SKM-1 (cell line): ENCODE data around the gene PRKAR2B.
"Not testable (repeated sequence)": the region's sequence is repeated elsewhere in the genome, so short reads cannot be mapped to it uniquely, and the experiment has no call there.

Experiments used
- DNase-seq: peaks from one replicate; lab custom pipeline; 2025; ENCODE audit not compliant: unreplicated experiment; lab: John Stamatoyannopoulos, UW

The PRKAR2B gene

DNA sequence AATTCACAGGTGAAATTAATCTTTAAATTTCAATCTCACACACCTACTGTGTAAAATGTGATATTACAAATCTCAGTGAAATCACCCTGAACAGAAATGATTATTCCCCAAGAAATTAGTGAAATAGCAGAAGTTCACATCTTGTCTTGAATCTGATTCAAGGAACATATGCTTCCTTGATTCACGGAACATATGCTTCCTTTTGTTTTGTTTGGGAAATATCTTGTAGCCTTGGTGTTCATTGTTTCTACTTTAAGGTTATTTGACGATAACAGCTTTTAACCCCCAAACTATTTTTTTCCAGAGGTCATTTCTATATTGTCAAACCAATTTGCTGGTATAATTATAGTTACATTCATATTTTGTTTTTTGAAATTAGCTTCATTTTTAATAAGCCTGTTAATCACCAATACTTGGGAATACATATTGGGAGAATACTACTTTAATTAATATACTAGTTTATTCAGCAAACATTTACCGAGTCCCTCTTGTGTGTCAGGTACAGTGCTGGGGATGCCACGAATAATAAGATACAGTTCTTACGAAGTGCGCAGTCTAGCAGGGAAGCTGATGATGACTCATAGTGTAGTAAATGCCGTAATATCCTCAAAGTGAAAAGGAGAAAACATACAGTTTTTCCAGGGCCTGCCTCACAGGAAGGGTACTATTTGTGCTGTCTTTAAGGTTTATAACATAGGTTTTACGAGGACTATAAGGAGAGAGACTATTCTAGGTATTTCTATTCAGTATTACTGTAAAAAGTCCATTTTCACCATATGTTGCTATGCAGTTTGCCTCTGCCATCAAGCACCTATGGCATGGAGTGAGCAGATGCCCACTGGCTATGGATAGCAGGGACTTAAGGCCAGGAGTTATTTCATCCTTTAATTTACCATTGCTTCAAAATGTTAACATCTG is 32.5 kb downstream of the PRKAR2B start:
- no peak for DNase-seq

DNA sequence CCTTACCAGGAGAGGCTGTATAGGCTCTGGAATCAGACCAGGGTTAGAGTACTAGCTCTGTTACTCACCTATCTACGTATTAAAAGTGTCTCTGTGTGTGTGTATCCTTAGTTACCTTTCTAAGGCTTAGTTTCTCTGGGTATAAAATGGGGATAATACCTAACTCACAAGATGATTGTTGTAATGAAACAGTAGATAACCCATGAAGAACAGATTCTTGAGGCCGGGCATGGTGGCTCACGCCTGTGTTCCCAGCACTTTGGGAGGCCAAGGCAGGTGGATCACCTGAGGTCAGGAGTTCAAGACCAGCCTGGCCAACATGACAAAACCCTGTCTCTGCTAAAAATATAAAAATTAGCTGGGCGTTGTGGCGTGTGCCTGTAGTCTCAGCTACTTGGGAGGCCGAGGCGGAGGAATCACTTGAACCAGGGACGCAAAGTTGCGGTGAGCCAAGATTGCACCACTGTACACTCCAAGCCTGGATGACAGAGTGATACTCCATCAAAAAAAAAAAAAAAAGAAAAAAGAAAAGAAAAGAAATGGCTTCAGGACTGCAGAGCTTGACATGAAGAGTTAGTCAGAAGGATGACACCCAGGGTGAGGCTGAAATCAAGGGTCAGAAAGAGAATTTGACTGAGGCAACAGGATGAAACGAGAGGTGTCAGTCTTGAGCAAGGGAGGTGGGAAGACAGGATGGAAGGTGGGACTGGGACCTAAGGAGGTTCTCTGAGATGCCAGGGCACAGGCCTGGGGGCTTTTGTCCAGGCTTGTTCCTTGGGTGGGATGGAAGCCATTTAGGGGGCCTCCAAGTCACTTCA is 33.4 kb downstream of the PRKAR2B start:
- DNase-seq, result no peak

DNA sequence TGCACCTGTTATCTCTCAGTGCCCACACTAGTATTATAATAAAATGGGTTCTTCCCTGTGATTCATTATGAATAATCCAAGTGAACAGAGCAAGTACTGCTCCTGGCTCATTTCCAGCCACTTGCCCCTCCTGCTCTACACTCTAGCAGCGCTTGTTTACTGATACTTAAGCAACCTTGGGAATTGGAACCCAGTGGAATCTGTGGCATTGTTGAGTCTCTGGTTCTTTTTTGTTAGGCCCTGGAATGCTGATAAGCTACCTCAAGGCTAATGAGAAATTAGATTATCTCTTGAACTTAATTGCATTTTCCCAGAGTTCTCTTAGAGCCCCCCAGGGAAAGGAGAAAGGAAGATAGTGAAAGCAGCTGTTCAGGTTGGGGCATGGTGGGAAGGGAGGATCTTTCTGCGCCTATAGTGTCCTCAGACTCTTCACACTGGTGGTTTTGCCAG is 34.0 kb downstream of the PRKAR2B start:
- DNase-seq, result no peak

DNA sequence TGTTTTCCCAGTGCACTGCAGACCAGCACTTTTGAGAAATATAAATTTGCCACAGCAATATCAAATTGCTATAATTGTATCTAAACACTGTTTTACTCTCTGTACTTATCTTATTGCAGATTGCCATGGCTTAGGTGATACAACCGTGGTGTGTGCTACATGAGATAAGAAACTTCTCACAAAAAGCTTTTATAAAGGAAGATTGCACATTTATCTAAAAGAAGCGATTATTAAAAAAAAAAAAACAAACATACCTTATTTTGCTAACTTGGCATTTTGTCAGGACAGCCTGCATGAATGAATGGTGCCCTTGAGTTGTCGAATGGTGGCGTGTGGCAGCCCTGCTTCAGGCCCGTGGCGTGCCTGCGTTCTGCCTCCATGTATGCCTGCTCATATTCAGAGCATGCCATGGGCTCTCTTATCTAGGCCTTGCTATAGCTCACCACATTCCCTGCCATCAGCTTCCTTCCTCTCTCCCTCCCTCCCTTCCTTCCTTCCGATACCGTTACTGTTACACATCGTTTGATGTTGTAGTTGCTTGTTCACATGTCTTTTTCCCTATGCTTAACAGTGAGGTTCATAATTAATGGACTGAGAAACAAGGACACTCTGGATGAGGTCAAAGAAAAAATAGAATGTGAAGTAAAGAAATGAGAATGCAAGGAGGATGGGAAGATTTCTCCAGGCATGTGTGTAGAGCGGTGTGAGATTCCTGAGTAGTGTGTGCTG is 34.9 kb downstream of the PRKAR2B start:
- DNase-seq, result no peak

DNA sequence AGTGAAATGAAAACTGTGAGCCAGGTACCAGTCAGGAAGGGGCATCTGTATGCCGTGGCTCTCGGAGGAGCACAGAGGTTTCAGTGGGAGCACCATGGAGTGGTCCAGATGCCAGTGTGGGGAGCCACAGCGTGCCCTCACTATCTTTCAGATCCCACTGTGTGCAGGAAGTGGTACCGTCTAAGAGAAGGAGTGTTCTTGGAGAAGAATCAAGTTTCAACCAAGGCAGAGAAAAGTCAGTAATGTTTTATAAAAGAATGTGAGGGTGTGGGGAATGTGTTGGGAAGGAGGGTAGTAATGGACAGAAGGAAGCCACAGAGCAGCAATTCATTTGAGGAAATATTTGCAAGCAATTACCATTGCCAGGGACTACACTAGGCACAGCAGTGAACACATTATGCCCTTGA is 35.6 kb downstream of the PRKAR2B start:
- DNase-seq, result no peak

DNA sequence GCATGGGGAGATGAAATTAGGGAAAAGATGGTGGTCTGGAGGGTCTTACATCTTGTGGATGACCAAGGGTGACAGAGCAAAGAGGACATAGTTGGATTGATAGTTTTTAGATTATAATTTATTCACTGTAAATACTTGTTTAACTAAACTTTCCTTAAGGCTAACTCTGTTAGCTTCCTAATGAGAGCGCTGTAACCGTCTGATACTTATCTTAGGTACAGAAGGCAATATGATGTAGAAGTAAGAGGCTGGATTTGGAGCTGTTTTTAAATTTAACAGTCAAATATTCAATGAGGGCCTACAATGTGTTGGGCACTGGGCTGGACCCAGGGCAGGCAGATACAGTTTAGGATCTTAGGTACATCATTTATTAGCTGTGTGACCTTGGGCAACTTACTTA is 36.0 kb downstream of the PRKAR2B start:
- no peak for DNase-seq

DNA sequence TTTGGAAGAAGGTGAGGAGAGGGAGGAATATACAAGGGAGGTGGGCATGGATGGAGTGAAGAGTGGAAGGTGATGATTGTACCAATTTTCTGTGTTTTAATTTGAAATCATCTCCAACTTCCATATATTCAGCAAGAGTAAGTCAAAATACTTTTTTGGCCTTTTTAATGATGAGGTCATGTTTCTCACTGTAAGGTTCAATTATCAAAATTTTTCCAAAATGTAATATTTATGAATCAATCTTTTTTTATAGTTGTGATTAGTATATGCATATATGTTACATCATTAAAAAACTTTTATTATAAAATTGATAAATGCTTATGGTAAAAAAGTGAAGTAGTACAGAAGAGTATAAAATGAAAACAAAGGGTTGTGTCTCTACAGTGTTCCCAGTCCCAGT is 40.7 kb downstream of the PRKAR2B start:
- no peak for DNase-seq

DNA sequence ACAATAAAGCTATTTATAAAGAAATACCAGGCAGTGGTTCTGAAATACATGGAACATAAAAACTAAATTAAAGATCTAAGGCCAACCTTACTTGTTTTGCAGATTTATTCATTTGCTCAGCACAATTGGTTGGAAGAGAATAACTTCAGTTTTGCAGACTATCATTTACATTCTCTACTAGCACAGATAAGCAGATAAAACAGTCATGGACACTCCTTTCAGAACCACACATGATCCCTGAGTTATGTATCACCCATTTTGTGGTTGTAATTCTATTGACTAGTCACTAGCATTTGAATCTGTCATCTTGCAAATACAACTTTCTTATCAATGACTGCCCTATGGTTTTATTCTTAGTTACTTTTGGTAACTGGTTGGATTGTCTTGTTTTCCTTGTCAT is 45.1 kb downstream of the PRKAR2B start:
- no peak for DNase-seq

DNA sequence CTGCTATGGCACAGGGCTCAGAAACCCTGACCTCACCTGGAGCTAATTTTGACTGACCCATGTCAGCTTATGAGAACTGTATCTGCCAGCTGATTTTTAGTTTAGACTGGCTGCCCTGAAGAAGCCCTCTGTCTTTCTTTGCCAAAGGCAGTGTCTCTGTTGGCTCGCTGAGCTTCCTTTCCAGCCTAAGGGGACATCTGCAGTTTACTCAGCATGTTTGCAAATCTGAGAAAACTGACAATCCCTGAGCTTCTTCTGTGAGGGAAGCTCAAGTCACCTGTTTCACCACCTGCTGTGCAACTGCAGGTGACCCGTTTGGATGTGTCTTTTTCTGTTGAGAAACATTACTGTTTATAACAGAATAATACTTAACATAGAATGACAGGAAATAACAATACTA is 46.0 kb downstream of the PRKAR2B start:
- no peak for DNase-seq

DNA sequence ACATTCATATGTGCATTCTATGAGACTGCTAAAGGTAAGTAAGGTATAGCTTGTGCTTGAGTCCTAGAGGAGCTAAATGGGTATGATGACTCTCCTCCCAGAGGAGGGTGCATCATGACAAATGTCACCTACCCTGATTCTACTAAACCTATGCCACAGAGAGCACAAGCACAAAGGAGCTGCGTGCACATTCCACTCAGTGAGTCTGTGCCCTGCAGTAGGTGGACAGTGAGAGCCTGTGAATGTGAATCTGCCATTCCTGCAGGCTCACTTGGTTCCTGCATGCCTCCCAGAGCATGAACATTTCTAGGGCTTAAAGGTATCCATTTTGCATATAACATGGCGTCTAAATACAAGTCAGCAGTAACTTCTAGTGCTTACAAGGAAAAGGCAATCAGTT is 46.8 kb downstream of the PRKAR2B start:
- no peak for DNase-seq

DNA sequence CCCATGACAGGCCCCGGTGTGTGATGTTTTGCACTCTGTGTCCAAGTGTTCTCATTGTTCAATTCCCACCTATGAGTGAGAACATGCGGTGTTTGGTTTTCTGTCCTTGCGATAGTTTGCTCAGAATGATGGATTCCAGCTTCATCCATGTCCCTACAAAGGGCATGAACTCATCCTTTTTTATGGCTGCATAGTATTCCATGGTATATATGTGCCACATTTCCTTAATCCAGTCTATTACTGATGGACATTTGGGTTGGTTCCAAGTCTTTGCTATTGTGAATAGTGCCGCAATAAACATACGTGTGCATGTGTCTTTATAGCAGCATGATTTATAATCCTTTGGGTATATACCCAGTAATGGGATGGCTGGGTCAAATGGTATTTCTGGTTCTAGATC is 49.2 kb downstream of the PRKAR2B start:
- DNase-seq, result not testable (repeated sequence)

DNA sequence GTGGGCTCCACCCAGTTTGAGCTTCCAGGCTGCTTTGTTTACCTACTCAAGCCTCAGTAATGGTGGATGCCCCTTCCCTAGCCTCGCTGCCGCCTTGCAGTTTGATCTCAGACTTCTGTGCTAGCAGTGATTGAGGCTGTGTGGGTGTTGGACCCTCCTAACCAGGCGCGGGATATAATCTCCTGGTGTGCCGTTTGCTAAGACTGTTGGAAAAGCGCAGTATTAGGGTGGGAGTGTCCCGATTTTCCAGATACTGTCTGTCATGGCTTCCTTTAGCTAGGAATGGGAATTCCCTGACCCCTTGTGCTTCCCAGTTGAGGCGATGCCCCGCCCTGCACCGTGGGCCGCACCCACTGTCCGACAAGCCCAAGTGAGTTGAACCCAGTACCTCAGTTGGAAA is 54.6 kb downstream of the PRKAR2B start:
- not testable (repeated sequence) for DNase-seq

DNA sequence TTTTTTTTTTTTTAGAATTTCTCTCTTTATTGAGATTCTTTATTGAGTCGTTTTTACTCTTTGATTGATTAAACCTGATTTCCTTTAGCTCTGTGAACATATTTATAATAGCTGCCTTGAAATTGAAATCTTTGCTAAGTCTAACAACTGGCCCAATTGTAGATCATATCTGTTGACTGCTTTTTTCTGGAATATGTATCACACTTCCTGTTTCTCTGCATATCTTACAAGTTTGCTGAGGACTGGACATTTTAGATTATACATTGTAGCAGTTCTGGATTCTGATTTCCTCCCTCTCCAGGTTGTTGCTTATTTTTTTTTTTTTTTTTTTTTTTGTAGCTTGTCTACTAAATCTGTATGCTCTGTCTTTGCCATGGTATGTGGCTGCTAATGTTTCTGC is 56.3 kb downstream of the PRKAR2B start:
- no peak for DNase-seq

DNA sequence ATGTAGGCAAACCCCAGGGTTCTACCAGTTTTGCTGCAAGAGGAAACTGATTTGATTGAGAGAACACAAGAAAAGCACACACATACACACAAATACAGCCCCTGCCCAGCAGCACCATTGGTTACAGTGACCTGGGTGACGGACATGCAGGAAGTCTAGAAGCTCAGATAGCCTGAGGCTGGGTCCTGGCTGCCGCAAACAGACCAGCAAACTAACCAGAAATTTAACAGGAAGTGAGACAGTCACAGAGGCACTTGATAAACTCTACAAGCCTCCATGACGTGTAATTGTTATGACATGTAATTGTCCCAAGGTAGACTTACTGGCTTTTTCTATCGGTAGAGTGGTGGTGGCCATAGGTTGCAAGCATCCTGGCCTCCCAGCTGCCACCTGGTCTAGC is 58.9 kb downstream of the PRKAR2B start:
- no peak for DNase-seq

DNA sequence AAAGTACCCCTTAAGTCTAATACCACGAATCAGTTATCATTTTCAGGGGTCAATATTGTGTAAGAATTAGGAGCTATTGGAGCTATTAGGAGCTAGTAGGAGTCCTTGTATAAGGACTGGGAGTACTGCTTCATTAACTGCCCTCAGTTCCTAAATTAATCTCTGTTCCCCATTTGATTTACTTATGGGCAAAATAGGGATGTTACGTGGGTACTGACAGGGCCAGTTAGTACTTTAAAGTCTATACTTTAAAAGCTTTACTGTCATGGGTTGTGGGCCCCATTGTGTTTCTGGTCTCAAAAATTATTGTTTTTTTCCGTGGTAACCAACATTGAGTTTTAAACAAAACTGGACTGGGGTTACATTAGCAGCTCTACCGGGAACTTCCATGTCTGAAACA is 60.3 kb downstream of the PRKAR2B start:
- DNase-seq, result no peak

DNA sequence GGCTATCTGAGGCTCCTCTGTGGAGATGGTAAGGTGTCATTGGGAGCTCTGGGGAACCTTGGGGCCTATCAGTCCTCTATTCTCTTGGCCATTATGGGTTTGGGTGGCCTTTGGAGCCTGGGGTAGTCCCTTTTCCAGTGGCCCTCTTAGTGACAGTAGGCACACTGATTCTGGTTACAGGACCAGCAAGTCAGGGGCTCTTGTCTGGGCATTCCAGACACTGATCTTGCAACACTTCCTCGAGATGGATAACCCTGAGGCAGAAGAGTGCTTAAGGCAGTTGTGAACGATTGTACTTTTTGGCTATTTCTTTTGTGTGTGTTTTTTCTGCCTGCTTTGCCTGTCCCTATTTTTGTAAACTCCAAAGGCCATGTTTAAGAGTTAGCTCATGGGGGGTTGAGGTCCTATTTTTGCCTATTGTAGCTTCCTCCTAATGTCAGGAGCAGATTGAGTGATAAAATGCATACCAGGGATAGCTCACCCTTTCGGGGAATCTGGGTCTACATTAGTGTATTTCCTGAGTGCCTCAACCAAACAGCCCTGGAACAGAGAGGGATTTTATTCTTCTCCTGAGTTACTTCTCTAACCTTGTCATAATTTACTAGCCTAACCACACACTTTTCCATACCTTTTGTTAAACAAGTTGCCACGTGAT is 61.2 kb downstream of the PRKAR2B start:
- DNase-seq, result no peak

DNA sequence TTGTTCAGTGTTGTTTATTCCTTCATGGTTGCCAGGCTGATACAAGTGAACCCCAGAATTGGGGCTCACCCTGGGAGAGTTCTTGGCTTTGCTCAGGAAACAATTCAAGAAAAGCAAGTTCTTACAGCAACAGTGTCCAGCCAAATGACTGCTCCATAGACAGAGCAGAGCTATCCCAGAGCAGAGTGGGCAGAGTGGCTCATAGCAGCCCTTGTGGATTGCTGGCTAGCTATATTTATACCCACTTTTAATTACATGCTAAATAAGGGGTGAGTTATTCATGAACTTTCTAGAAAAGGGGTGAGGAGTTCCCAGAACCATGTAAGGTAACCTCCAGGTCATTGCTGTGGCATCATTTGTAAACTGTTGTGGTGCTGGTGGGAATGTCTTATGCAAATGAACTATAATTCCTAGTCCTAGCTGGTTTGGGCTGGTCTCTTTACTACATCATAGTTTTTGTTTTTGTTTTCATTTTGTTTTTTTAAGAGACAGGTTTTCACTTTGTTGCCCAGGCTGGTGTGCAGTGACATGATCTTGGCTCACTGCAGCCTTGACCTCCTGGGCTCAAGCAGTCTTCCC is 64.4 kb downstream of the PRKAR2B start:
- DNase-seq, result no peak

DNA sequence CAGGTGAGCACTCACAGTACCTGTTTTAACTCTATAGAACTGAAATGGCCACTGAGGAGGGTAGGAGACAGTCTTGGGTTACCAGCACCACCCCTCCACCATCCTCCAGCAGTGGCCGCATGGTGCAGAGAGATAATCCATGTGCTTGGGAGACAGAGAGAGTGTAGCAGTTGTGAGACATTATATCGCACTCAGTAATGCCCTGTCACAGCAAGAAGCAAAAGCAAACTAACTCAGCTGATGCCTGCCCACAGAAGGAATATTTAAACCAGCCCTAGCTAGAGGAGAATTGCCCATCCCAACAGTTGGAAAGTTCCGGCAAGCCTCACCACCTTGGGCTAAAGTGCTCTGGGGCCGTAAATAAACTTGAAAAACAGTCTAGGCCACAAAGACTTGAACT is 65.5 kb downstream of the PRKAR2B start:
- no peak for DNase-seq

DNA sequence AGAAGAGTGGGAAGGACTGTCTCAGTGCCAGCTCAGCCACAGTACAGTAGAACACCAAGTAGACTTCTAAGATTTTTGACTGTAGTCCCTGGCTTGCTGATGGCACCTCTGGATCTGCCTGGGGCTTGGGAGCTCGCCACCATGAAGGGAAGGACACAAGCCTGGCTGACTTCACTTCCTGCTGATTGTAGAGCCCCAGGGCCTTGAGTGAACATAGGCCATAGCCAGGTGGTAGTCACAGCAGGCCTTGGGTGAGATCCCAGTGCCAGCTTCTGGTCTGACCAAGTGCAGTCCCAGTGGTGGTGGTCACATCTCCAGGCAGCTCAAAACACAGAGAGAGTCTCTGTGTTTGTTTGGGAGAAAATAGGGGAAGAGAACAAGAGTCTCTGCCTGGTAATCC is 66.7 kb downstream of the PRKAR2B start:
- DNase-seq, result no peak

DNA sequence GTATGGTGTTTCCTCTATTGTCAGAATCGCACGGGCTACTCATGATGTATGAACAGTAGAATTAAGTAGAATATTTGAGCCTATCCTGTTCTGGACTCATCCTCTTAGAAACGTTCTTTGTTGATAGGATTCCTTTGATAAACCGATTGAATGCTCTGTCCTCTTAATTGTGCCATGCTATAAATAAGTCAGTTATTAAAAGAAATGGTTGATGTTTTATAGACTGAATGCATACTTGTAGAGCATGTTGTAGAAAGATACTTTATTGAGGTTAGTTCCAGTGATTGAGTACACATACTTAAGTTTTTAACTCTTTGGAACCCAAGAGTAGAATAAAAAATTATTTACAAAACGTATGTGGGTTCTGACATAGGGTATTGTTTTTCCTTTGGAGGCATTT is 69.4 kb downstream of the PRKAR2B start:
- no peak for DNase-seq

DNA sequence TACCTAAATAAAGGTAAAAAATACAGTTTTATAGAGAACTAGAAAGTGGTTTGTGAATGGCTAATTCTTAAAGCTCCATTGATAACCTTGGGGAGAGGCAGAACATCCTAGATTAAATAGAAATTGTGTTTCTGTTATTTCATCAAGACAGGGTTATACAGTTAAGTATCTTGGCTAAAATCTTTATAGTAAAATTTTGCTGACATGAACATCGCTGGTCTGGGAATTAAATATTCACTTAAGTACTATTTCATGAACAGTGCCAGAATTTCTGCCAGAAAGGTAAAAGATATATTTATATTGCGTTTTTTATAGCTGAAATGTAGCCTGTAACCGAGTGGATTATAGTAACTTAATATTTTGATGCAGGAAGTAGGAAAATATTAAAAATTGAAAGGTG is 70.6 kb downstream of the PRKAR2B start:
- no peak for DNase-seq
